ENCODE data around the gene CLCC1. TPM values are rescaled to one million over a fixed set of nuclear protein-coding genes. Genes with fewer than 3 reads are reported as not detected.
"Not testable (repeated sequence)": the region's sequence is repeated elsewhere in the genome, so short reads cannot be mapped to it uniquely, and the experiment has no call there.

Gene CLCC1
- total RNA-seq, 1 experiment from 2014 or later: 18.8 TPM

DNA sequence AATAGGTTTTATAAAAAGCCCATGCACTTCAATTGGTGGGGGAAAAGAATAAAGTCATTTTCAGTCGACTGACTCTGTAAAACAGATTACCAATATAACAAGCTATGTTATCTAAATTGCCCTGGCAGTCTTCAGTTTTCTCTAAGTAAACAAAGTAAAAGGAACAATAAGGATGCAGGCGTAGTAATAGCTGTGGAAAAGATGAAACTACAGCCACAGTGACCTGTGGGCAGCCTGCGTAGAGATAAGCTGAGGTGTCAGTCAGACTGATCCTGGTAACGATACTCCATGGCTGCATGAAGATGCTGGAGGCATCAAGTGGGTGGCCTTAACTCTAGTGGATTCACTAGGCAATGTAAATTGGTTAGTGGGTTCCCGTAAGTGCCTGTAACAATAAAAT is 29.3 kb downstream of the CLCC1 start:
- Histone ChIP-seq H3K79me1 (ENCODE audit: insufficient read depth, low read depth, low read length, poor library complexity, severe bottlenecking) (no peaks in the 10 kb centered on the region), H4K8ac (replicated peaks; ENCODE audit: insufficient read length, low read depth, low read length) (no peak overlapping the region), H3K9me3 (ENCODE audit: control insufficient read depth, low read depth, low read length) (no peaks in the 10 kb centered on the region), H3K23me2 (ENCODE audit: insufficient read length, low read depth, low read length, poor library complexity, severe bottlenecking) (no peaks in the 10 kb centered on the region), H2AFZ (ENCODE audit: low read length) (no peak overlapping the region), H3K79me2 (ENCODE audit: insufficient read depth, low read length) (no peaks in the 10 kb centered on the region), H4K20me1 (ENCODE audit: control insufficient read depth, insufficient read depth, insufficient read length) (no peaks in the 10 kb centered on the region), H3K14ac (ENCODE audit: insufficient read depth, low read length) (no peak overlapping the region), H3K4me1 (ENCODE audit: insufficient read depth, low read length) (no peaks in the 10 kb centered on the region), H3K56ac (ENCODE audit: insufficient read length, low read depth, low read length) (no peak overlapping the region), H2AK5ac (ENCODE audit: insufficient read length, low read length) (no peak overlapping the region), H3T11ph (ENCODE audit: low read length) (no peak overlapping the region), H4K91ac (ENCODE audit: insufficient read length, low read depth, low read length) (no peak overlapping the region), H2BK5ac (ENCODE audit: insufficient read length, low read length) (no peak overlapping the region), H2BK120ac (ENCODE audit: low read depth, low read length, poor library complexity, severe bottlenecking) (no peak overlapping the region), H3K9ac (ENCODE audit: extremely low read depth, insufficient read length, low read length) (no peak overlapping the region), H3K27ac (ENCODE audit: insufficient read length, low read depth, low read length) (no peak overlapping the region), H3K4me2 (ENCODE audit: insufficient read depth, insufficient read length, low read length) (no peak overlapping the region), H2BK12ac (ENCODE audit: insufficient read length, low read depth, low read length) (no peak overlapping the region), H2BK20ac (ENCODE audit: low read depth, low read length, poor library complexity, severe bottlenecking) (no peak overlapping the region), H3K23ac (ENCODE audit: insufficient read length, low read depth, low read length) (no peak overlapping the region), H3K18ac (ENCODE audit: insufficient read length, low read depth, low read length) (no peak overlapping the region), H2BK15ac (ENCODE audit: low read depth, low read length) (no peak overlapping the region), H3K4ac (ENCODE audit: low read depth, low read length) (no peak overlapping the region), H3K27me3 (ENCODE audit: insufficient read depth, low read length) (no peaks in the 10 kb centered on the region), H4K5ac (ENCODE audit: insufficient read length, low read depth, low read length) (no peak overlapping the region)
- Mint-ChIP-seq H3K9me3 (no peaks in the 10 kb centered on the region), H3K36me3 (ENCODE audit: insufficient read depth in 1 of 3, low read depth in 3 of 3) (peaks cover 34 to 78% (median 70%) of the 10 kb centered on the region in 3 experiments; a peak in 6 of 7 replicates), H3K27me3 (ENCODE audit: low read depth) (no peaks in the 10 kb centered on the region), H3K4me3 (no peak overlapping the region), H3K4me1 (no peaks in the 10 kb centered on the region), H3K27ac (no peak overlapping the region)
- WGBS (ENCODE audit: extremely low coverage, insufficient read length, low lambda C conversion rate): no CpG with 5 or more reads among the region's 5 CpGs
- TF ChIP-seq, protein P1, sequence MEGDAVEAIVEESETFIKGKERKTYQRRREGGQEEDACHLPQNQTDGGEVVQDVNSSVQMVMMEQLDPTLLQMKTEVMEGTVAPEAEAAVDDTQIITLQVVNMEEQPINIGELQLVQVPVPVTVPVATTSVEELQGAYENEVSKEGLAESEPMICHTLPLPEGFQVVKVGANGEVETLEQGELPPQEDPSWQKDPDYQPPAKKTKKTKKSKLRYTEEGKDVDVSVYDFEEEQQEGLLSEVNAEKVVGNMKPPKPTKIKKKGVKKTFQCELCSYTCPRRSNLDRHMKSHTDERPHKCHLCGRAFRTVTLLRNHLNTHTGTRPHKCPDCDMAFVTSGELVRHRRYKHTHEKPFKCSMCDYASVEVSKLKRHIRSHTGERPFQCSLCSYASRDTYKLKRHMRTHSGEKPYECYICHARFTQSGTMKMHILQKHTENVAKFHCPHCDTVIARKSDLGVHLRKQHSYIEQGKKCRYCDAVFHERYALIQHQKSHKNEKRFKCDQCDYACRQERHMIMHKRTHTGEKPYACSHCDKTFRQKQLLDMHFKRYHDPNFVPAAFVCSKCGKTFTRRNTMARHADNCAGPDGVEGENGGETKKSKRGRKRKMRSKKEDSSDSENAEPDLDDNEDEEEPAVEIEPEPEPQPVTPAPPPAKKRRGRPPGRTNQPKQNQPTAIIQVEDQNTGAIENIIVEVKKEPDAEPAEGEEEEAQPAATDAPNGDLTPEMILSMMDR (conservative IDR thresholded peaks at IDR 0.05): no peak
- no peak for DNase-seq

GRCh38 chr1:108927565-108927964 is 35.7 kb downstream of the CLCC1 start:
- not testable (repeated sequence) for H3K9me3 Mint-ChIP-seq; H3K27ac Mint-ChIP-seq; H3K4me3 Mint-ChIP-seq; H2BK120ac ChIP-seq (ENCODE audit: low read depth, low read length, poor library complexity, severe bottlenecking); H2AFZ ChIP-seq (ENCODE audit: low read length); H3K27me3 Mint-ChIP-seq (ENCODE audit: low read depth); H3K9me3 ChIP-seq (ENCODE audit: control insufficient read depth, low read depth, low read length); H4K91ac ChIP-seq (ENCODE audit: insufficient read length, low read depth, low read length); H4K5ac ChIP-seq (ENCODE audit: insufficient read length, low read depth, low read length); H2BK12ac ChIP-seq (ENCODE audit: insufficient read length, low read depth, low read length); H2BK15ac ChIP-seq (ENCODE audit: low read depth, low read length); H3K9ac ChIP-seq (ENCODE audit: extremely low read depth, insufficient read length, low read length); H3T11ph ChIP-seq (ENCODE audit: low read length); H4K20me1 ChIP-seq (ENCODE audit: control insufficient read depth, insufficient read depth, insufficient read length); H3K18ac ChIP-seq (ENCODE audit: insufficient read length, low read depth, low read length); H3K27me3 ChIP-seq (ENCODE audit: insufficient read depth, low read length); H3K56ac ChIP-seq (ENCODE audit: insufficient read length, low read depth, low read length); H4K8ac ChIP-seq (replicated peaks; ENCODE audit: insufficient read length, low read depth, low read length); H2BK5ac ChIP-seq (ENCODE audit: insufficient read length, low read length); DNase-seq; H3K4me1 Mint-ChIP-seq; H3K4me2 ChIP-seq (ENCODE audit: insufficient read depth, insufficient read length, low read length); H3K4me1 ChIP-seq (ENCODE audit: insufficient read depth, low read length); H3K79me2 ChIP-seq (ENCODE audit: insufficient read depth, low read length); H3K4ac ChIP-seq (ENCODE audit: low read depth, low read length); H3K14ac ChIP-seq (ENCODE audit: insufficient read depth, low read length); H3K79me1 ChIP-seq (ENCODE audit: insufficient read depth, low read depth, low read length, poor library complexity, severe bottlenecking); H3K23me2 ChIP-seq (ENCODE audit: insufficient read length, low read depth, low read length, poor library complexity, severe bottlenecking); H2BK20ac ChIP-seq (ENCODE audit: low read depth, low read length, poor library complexity, severe bottlenecking); H3K23ac ChIP-seq (ENCODE audit: insufficient read length, low read depth, low read length); H2AK5ac ChIP-seq (ENCODE audit: insufficient read length, low read length); H3K27ac ChIP-seq (ENCODE audit: insufficient read length, low read depth, low read length)
- WGBS (ENCODE audit: extremely low coverage, insufficient read length, low lambda C conversion rate): no CpG with 5 or more reads among the region's 1 CpG
- H3K36me3 Mint-ChIP-seq (ENCODE audit: insufficient read depth in 1 of 3, low read depth in 3 of 3): peaks cover 11 to 46% (median 30%) of the 10 kb centered on the region in 3 experiments
